ENCODE data around the gene ASIC4. TPM values are rescaled to one million over a fixed set of nuclear protein-coding genes. Genes with fewer than 3 reads are reported as not detected.

The ASIC4 gene
- total RNA-seq, 1 experiment from 2014 or later, result 0.17 TPM

- peaks cover 30% of the 10 kb centered on the region for H3K27me3 Mint-ChIP-seq (ENCODE audit: unreplicated experiment)
- no TSS peak for BruUV-seq (replicated peaks)
- H3K36me3 Mint-ChIP-seq (ENCODE audit: insufficient read depth, unreplicated experiment), result peaks cover 53% of the 10 kb centered on the region
- no peaks in the 10 kb centered on the region for H3K9me3 Mint-ChIP-seq (ENCODE audit: low read depth, unreplicated experiment)
- DNase-seq, result peak; percentile 98
- intact Hi-C loops (cut with micrococcal nuclease; ENCODE audit: unreplicated experiment), result loop anchor here (2.0 to 5.0 kb wide), 2 partner anchors 53 to 99 kb away; partner anchors contain the start of gene STK11IP
- peak within 1 kb of the TSS; percentile 91 for H3K4me3 Mint-ChIP-seq (ENCODE audit: low read depth, unreplicated experiment)
- H3K27ac Mint-ChIP-seq (ENCODE audit: unreplicated experiment), result peak within 1 kb of the TSS; percentile 97
- CTCF ChIA-PET, result interaction anchor here (0.5 to 1.8 kb wide), 7 partner anchors 9 to 564 kb away, joined by 3 to 8 read pairs (median 3); a partner anchor contains a TSS
- no peak for TF ChIP-seq CTCF (IDR thresholded peaks at IDR 0.05; ENCODE audit: unreplicated experiment)
- peaks cover 20% of the 10 kb centered on the region for H3K4me1 Mint-ChIP-seq (ENCODE audit: low read depth, unreplicated experiment)
Observed at GRCh38 chr2:219543596-219544358, 29.5 kb downstream of the ASIC4 start, which contains the start of the genes CHPF and TMEM198. TSS of gene CHPF (minus strand) at chr2:219543809. CDS start at chr2:219543538, 271 bp downstream. TSS of gene TMEM198 (plus strand) at chr2:219544028. CDS start at chr2:219544728, 700 bp downstream.

GRCh38 chr2:219544567-219544966 lies 30.3 kb downstream of the ASIC4 start:
- intact Hi-C loops (cut with micrococcal nuclease; ENCODE audit: unreplicated experiment), result loop anchor here (5.0 kb wide), 1 partner anchor 98 kb away; no protein-coding TSS in a partner anchor
- TF ChIP-seq CTCF (IDR thresholded peaks at IDR 0.05; ENCODE audit: unreplicated experiment), result no peak
- DNase-seq, result no peak
- Mint-ChIP-seq H3K4me1 (ENCODE audit: low read depth, unreplicated experiment) (peaks cover 20% of the 10 kb centered on the region), H3K27me3 (ENCODE audit: unreplicated experiment) (peaks cover 30% of the 10 kb centered on the region), H3K27ac (ENCODE audit: unreplicated experiment) (peak overlapping the region; percentile 97), H3K9me3 (ENCODE audit: low read depth, unreplicated experiment) (no peaks in the 10 kb centered on the region), H3K4me3 (ENCODE audit: low read depth, unreplicated experiment) (peak overlapping the region; percentile 91), H3K36me3 (ENCODE audit: insufficient read depth, unreplicated experiment) (peaks cover 45% of the 10 kb centered on the region)
- BruUV-seq (replicated peaks), result no TSS peak
- CTCF ChIA-PET, result interaction anchor here (1.0 to 1.8 kb wide), 2 partner anchors 8 to 16 kb away, joined by 3 to 8 read pairs; no protein-coding TSS in a partner anchor

GRCh38 chr2:219545295-219545942 lies 31.1 kb downstream of the ASIC4 start:
- H3K4me3 Mint-ChIP-seq (ENCODE audit: low read depth, unreplicated experiment), result no peak overlapping the region
- H3K4me1 Mint-ChIP-seq (ENCODE audit: low read depth, unreplicated experiment), result peaks cover 20% of the 10 kb centered on the region
- H3K27ac Mint-ChIP-seq (ENCODE audit: unreplicated experiment), result no peak overlapping the region
- no peak for DNase-seq
- intact Hi-C loops (cut with micrococcal nuclease; ENCODE audit: unreplicated experiment), result no loop called here
- no peaks in the 10 kb centered on the region for H3K9me3 Mint-ChIP-seq (ENCODE audit: low read depth, unreplicated experiment)
- CTCF ChIA-PET, result no interaction called here
- peaks cover 30% of the 10 kb centered on the region for H3K27me3 Mint-ChIP-seq (ENCODE audit: unreplicated experiment)
- BruUV-seq (replicated peaks), result no TSS peak
- peaks cover 42% of the 10 kb centered on the region for H3K36me3 Mint-ChIP-seq (ENCODE audit: insufficient read depth, unreplicated experiment)
- no peak for TF ChIP-seq CTCF (IDR thresholded peaks at IDR 0.05; ENCODE audit: unreplicated experiment)

- H3K4me3 Mint-ChIP-seq (ENCODE audit: low read depth, unreplicated experiment), result no peak overlapping the region
- intact Hi-C loops (cut with micrococcal nuclease; ENCODE audit: unreplicated experiment), result no loop called here
- BruUV-seq (replicated peaks), result no TSS peak
- peaks cover 40% of the 10 kb centered on the region for H3K36me3 Mint-ChIP-seq (ENCODE audit: insufficient read depth, unreplicated experiment)
- H3K9me3 Mint-ChIP-seq (ENCODE audit: low read depth, unreplicated experiment), result no peaks in the 10 kb centered on the region
- no peak for TF ChIP-seq CTCF (IDR thresholded peaks at IDR 0.05; ENCODE audit: unreplicated experiment)
- H3K27ac Mint-ChIP-seq (ENCODE audit: unreplicated experiment), result no peak overlapping the region
- CTCF ChIA-PET, result no interaction called here
- no peak for DNase-seq
- peaks cover 30% of the 10 kb centered on the region for H3K27me3 Mint-ChIP-seq (ENCODE audit: unreplicated experiment)
- H3K4me1 Mint-ChIP-seq (ENCODE audit: low read depth, unreplicated experiment), result peaks cover 20% of the 10 kb centered on the region
Observed at GRCh38 chr2:219545943-219546352, 31.7 kb downstream of the ASIC4 start.
